Cardiac septum (tissue), 1 donor: ENCODE measurements around the gene ACTMAP. TPM values are rescaled to one million over a fixed set of nuclear protein-coding genes. Genes with fewer than 3 reads are reported as not detected.
"Not testable (repeated sequence)": the region's sequence is repeated elsewhere in the genome, so short reads cannot be mapped to it uniquely, and the experiment has no call there.

Source experiments
- DNase-seq: peaks from one replicate; pipeline ENCODE4 v3.0.0-alpha.2; 2020; ENCODE audit warnings: low spot score
- intact Hi-C: fragments of 100-400 bp; cut with DNase I; formaldehyde crosslinking; loops from one replicate; pipeline ENCODE4 v1.14.0; 2022
- long read RNA-seq: library from polyadenylated mRNA; unstranded; transcript quantifications from one replicate; pipeline ENCODE4 v2.0.0, GENCODE V29; 2021
- total RNA-seq: library from RNA; stranded (reverse); fragmentation: NEBNext Ultra II Directional; extraction: Animal tissue kit (Norgen Biotek cat#: 25700); gene quantifications from one replicate; pipeline ENCODE4 v1.2.1, GENCODE V29; 2021
- donor health status: DM: no; HTN: no; CAD: no.

ACTMAP gene
- total RNA-seq, result 9.2 TPM
- long read RNA-seq, partial matches to known transcripts, result 1 of 7 reads
- long read RNA-seq, other reads (novel, unspliced or antisense), result 6 of 7 reads

- DNase-seq, result peak; percentile 100
- intact Hi-C loops, result loop anchor here (2.0 kb wide), 3 partner anchors 29 to 59 kb away; partner anchors contain the start of genes NUMBL and RAB4B
Observed at GRCh38 chr19:40750058-40750873, at the start of gene ACTMAP. TSS of gene ACTMAP (minus strand) at chr19:40750477. CDS start at chr19:40749803, 674 bp downstream.

- intact Hi-C loops, result loop anchor here (2.0 kb wide), 1 partner anchor 137 kb away; no protein-coding TSS in a partner anchor
- DNase-seq, result peak; percentile 87
Observed at GRCh38 chr19:40799558-40800338, 49.5 kb upstream of the ACTMAP start.

GRCh38 chr19:40798683-40799557 lies 48.6 kb upstream of the ACTMAP start, which contains the start of gene EGLN2:
TSS of gene EGLN2 (plus strand) at chr19:40799191. CDS start at chr19:40800573, 1,382 bp downstream.
- DNase-seq, result peak; percentile 100
- intact Hi-C loops, result loop anchor here (1.0 to 2.0 kb wide), 2 partner anchors 83 to 136 kb away; partner anchors contain the start of gene COQ8B

- intact Hi-C loops, result loop anchor here (1.0 to 2.0 kb wide), 2 partner anchors 82 to 135 kb away; partner anchors contain the start of gene COQ8B
- DNase-seq, result no peak
Observed at GRCh38 chr19:40797963-40798682, 47.8 kb upstream of the ACTMAP start.

GRCh38 chr19:40797166-40797962 lies 47.1 kb upstream of the ACTMAP start:
- intact Hi-C loops, result no loop called here
- no peak for DNase-seq

GRCh38 chr19:40791996-40792395 lies 41.7 kb upstream of the ACTMAP start:
- intact Hi-C loops, result no loop called here
- DNase-seq, result no peak

GRCh38 chr19:40791349-40791748 lies 41.1 kb upstream of the ACTMAP start:
- intact Hi-C loops, result no loop called here

GRCh38 chr19:40786060-40787037 lies 36.1 kb upstream of the ACTMAP start:
- intact Hi-C loops, result no loop called here
- DNase-seq, result no peak

More at GRCh38 chr19:40791349-40791748, 41.1 kb upstream of the ACTMAP start:
- DNase-seq, result no peak

GRCh38 chr19:40785526-40785925 lies 35.2 kb upstream of the ACTMAP start:
- intact Hi-C loops, result no loop called here
- DNase-seq, result no peak

- DNase-seq, intact Hi-C loops: not testable (repeated sequence)
Observed at GRCh38 chr19:40784146-40784545, 33.9 kb upstream of the ACTMAP start.

- intact Hi-C loops, result no loop called here
- no peak for DNase-seq
Observed at GRCh38 chr19:40783711-40784110, 33.4 kb upstream of the ACTMAP start.

GRCh38 chr19:40781140-40781539 lies 30.9 kb upstream of the ACTMAP start:
- intact Hi-C loops, result no loop called here
- no peak for DNase-seq

- DNase-seq, result no peak
- intact Hi-C loops, result no loop called here
Observed at GRCh38 chr19:40780582-40780981, 30.3 kb upstream of the ACTMAP start.

GRCh38 chr19:40778706-40779284 lies 28.5 kb upstream of the ACTMAP start:
- no peak for DNase-seq
- intact Hi-C loops, result loop anchor here (2.0 kb wide), 1 partner anchor 28 kb away; the partner anchor contains the start of genes ACTMAP and SNRPA

- intact Hi-C loops, result loop anchor here (2.0 kb wide), 1 partner anchor 27 kb away; the partner anchor contains the start of genes ACTMAP and SNRPA
- peak; percentile 100 for DNase-seq
Observed at GRCh38 chr19:40777937-40778705, 27.8 kb upstream of the ACTMAP start, which contains the start of gene RAB4B. TSS of gene RAB4B (plus strand) at chr19:40778247. CDS start at chr19:40778376, 129 bp downstream.
